NCI-H1048 (cell line): Measurements from ENCODE around the gene BMP8B.
A peak's percentile ranks its signal among the peaks of the same experiment; 100 is the strongest.

ENCODE experiments used
- DNase-seq: peaks from one replicate; lab custom pipeline; 2025; lab: John Stamatoyannopoulos, UW

Gene BMP8B

DNA sequence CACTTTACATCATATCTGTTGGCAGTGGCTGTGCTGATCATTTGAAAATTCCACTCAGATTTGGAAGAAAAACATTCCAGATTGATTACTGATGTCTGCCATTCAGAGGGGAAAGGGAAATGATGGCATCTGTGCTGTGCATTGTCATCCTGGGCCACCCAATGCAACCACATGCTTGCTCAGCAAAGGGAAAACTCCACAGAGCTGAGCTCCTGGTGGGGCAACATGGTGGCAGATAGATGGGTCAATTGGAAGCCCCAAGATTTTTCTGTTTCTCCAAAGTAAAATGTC is 29.3 kb downstream of the BMP8B start:
- DNase-seq = no peak

- DNase-seq = no peak
These were observed 29.9 kb downstream of the BMP8B start for GRCh38 chr1:39758556-39759435.

DNA sequence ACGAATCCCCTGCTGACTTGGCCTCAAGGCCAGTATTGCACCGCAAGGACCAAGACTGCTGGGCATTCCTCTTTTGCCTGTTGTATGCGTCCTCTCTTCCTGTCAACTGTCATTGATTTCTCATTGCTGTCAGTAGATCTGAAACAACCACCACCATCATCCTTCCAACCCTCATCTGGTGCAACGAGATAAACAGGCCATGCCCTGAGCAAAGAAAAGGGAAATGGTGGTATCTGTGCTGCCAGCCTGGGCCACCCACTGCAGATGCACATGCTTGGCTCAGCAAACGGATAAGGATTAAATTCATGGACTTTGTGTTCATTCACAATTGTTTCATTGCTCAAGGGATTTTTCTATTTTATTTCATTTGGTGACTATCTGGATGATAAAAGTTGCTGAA is 31.2 kb downstream of the BMP8B start:
- no peak for DNase-seq

GRCh38 chr1:39755965-39756659 is 32.6 kb downstream of the BMP8B start:
- no peak for DNase-seq

DNA sequence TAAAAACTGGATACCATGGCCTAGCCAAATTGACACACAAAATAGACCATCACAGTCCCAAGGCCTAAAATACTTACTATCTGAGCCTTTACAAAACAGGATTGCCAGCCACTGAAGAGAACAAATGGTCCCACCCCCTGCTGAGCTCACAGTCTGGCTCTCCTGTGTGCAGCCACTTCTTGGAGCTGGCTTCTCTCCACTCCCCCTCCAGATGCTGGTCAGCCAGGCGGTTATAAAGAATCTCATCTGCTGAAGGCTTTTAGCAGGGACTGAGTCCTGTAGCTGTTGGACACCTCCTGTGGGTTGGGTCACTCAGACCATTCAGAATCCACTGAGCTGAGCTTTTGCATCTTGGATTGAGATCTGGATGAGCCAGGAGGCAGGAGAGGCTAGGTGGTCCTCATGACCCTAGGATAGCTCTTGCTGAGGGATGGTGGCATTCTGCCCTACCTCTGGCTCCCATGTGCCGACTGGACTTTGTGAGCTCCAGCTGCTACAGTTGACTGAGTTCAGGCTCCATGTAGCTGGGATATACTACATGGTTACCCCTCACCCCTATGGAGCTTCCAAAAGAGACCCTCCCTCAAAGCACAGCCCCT is 33.7 kb downstream of the BMP8B start:
- DNase-seq = no peak

GRCh38 chr1:39754026-39754570 is 34.6 kb downstream of the BMP8B start:
- no peak for DNase-seq

DNA sequence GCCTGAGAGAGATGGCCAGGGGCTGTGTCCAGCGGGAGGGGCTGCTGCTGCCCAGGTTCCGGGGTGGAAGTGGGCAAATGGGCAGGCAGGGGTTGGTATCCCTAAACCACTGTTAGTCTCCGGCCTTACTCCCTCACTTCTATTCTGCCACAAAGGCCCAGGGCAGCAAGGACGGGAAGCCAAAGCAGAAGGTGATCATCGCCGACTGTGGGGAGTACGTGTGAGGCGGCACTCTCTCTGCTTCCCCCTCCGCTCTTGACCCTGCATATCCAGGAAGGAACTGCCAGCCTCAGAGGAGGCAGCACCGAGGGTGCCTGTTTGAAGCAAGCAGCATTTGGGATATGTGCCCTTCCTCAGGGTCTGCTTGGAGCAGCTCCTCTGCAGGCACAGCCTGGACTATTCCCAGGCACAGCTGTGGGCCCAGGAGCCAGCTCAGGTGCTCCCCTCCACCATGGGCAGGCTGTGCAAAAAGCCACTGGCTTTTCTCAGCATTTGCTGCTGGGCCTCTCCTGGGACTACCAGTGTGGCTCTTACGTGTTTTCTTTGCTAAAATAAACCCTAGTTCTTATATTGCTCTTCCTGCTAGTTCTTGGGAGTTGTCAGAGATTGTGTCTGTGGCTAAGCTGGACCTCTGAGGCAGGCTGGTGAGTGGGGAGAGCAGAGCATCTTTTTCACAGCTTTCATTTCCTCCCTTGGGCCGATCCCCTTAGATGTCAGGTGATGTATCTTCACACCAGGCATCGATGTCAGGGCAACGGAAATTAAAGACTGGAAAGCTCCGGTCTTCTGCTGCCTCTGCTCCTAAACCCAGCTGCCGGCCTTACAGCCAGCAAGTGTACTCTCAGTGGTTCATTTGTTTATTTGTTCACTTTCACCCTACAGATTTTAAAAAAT is 35.3 kb downstream of the BMP8B start:
- DNase-seq = no peak

GRCh38 chr1:39752703-39753102 is 36.0 kb downstream of the BMP8B start:
- DNase-seq = no peak

DNA sequence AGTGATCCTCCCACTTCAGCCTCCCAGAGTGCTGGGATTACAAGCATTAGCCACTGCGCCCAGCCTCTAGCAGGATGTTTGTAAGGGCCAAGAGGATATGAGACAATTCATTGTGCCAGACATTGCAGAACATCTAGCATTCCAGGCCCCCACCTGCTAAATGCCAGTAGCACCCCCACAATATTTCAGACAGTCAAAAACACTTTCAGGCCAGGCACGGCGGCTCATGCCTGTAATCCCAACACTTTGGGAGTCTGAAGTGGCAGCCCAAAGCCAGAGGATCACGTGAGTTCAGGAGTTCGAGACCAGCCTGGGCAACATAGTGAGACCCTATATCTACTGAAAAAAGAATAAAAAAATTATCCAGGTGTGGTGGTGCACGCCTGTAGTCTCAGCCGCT is 37.1 kb downstream of the BMP8B start:
- DNase-seq = no peak

- no peak for DNase-seq
These were observed 43.5 kb downstream of the BMP8B start for GRCh38 chr1:39745016-39745670.

DNA sequence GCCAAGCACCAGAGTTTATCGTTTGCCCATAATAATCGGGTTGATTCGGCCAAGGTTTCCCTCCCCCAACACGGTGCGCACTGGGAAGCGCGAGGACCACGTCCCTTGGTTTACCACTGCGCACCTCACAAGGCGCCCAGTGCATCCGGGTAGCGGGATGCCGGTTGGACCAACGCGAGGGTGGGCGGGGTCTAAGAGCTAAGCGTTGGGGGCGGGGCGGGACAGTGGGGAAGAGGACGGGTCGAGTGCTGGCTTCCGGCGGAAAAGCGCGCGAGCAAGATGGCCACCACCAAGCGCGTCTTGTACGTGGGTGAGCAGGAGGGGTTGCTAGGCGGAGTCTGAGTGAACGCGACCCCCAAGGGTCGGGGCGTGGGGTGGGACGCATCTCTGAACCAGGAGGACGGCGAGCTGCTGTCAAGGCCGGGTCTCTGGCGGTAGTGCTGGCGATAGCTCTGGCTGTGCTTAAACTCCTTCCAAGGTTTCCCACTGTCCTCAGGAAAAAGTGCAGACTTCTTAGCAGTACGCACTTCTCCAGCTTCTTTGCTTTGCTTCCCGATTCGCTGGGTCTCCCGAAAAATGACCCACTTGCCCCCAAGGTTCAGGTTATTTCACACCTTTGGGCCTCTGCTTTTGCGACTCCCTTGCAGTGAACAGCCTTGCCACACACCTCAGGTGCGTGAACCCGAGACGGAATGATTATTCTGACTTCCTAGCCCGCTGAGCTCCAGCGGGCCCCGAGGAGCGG is 49.9 kb downstream of the BMP8B start, which contains the start of gene PPIE:
Gene PPIE, plus strand, starts transcription at position 261 of the 745 bp plus-strand sequence. Its CDS starts 19 bp downstream, at position 280.
- peak; percentile 85 for DNase-seq

- DNase-seq = no peak
These were observed 51.0 kb downstream of the BMP8B start for GRCh38 chr1:39737546-39738169.

DNA sequence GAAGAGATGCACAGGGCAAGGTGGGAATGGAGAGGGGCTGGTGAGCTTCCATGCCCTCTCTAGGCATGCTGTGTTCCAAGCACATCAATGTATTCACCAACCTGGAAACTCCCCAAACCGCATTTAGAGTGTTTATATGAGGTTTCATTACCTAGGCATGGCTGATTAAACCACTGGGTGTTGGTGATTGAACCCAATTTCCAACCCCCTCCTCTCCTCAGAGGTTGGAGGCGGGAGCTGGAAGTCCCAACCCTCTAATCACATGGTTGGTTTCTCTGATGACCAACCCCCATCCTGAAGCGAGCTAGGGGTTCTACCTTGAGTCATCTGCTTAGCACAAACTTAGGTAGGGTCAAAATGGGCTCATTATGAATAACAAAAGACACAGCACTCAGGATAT is 52.9 kb downstream of the BMP8B start:
- DNase-seq = no peak

DNA sequence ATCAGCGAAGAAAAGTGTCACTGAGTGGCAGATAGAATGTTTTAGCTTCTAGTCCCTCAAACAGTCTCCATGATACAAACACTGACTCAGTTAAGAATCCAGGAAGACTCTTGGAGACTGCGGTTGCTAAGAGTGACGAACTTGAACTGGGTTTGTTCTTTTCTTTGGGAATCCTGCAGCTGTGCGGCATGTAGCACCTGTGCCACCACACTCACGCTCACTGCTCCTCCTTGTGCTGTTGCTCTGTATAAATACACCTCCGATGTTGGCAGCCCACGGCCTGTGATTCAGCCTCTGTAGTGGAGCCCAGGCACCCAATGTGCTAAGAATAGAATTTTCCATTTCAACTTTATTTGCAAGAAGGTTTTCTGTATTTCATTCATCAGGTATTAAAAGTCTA is 55.5 kb downstream of the BMP8B start:
- DNase-seq = no peak

DNA sequence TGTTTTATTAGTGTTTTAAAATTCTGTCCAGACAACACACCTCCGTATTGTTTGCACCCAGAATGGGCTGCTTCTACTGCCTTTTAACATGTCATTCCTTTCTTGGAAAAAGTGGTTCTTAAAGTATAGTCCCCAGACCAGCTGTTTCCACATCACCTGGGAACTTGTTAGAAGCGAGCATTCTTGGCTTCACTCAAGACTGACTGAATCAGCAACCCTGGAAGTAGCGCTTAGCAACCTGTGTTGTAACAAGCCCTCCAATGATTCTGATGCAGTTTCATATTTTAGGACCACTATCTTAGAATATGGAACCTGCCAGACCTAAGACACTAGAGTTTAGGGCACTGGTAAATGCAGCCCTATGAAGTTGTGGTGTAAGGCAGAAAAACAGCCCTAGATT is 55.9 kb downstream of the BMP8B start:
- no peak for DNase-seq

DNA sequence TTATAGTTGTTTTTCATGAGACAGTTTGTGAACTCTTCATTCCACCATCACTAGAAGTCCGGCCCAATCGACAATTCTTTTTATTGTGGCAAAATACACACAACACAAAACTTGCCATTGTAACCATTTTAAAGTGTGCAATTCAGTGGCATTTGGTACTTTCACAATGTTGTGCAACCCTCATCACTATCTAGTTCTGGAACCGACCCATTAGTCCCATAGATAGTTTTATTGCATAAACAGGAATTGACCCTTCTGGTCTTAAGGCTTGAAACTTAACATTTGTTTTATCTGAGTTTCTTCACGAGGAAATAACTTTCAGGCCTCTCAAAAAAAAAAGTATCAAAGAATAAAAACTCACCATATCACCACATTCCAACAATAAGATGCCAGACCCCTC is 58.8 kb downstream of the BMP8B start:
- DNase-seq = no peak

DNA sequence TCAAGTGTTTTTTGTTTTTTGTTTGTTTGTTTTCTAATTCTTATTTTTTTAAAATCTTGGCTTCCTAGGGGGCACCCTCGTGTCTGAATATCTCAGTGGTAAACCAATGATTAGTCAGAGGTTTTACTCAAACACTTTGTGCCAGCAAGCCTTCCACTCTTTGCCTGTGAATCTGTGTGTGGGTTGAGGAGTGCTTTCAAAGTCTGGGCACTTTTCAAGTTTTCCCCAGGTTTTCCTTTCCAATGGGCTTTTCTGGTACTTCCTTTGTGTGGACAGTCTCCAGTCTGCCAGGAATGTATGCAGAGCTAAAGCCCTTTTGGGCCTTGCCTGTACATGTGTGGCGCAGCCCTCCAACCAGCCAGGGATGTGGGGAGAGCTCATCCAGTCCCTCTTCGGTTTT is 59.6 kb downstream of the BMP8B start:
- no peak for DNase-seq

GRCh38 chr1:39727932-39728317 is 60.7 kb downstream of the BMP8B start:
- no peak for DNase-seq

- no peak for DNase-seq
These were observed 61.3 kb downstream of the BMP8B start for GRCh38 chr1:39727221-39727931.
